GM19238 (cell line): Measurements from ENCODE around the gene MKRN2OS.
"Not testable (repeated sequence)": the region's sequence is repeated elsewhere in the genome, so short reads cannot be mapped to it uniquely, and the experiment has no call there.

Experiments used
- DNase-seq: peaks from one replicate; pipeline ENCODE4 v3.0.0; 2011; ENCODE audit warnings: low spot score; ENCODE audit not compliant: insufficient read length

The MKRN2OS gene

GRCh38 chr3:12562451-12562850, 17.2 kb upstream of the MKRN2OS start:
- no peak for DNase-seq

DNA sequence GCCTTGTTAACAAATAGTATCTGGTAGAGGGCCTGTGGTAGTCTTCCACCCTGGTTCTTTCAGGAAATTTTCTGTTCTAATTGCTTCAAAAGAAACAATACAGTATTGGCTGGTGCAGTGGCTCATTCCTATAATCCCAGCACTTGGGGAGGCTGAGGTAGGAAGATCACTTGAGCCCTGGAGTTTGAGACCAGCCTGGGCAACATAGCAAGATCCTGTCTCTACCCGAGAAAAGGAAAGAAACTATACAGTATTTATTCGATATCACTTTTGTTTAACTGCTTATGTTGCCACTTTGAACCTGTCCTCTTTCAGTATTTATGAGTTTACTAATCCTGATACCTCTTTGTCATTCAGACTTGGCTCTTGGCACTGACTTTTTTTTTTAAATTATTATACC, 16.1 kb upstream of the MKRN2OS start:
- DNase-seq, result no peak

DNA sequence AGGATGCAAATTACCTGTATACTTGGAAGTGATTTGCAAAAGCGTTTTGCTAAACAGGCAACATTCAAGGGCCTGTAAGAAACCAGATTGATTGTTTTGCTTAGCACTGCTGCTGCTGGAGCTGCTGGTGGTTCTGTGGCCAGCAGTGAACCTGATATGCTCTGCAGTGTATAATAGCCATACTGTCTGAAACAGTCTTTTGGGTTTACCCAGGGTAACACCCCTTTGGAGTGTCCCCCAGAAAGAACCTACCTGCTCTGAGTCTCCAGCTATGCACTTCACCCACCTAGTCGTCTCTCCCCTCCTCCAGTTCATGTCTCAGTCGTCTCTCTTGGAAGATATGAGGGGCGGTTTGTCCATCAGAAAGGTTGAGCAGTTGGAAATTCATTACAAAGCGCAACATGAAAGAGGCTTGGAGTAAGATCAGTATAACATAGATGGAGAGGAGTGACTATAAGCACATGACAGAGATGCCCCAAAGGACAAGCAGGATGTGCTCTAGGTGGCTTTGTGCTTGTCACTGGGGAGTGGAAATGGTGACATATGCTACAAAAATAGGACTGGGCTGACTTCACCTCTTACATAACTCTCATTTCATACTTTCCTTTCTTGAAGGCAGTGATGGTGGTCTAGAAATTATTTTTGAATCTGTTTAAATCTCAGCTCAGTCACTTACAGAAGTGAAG, 15.3 kb upstream of the MKRN2OS start:
- no peak for DNase-seq

GRCh38 chr3:12559520-12559919, 14.2 kb upstream of the MKRN2OS start:
- no peak for DNase-seq

DNA sequence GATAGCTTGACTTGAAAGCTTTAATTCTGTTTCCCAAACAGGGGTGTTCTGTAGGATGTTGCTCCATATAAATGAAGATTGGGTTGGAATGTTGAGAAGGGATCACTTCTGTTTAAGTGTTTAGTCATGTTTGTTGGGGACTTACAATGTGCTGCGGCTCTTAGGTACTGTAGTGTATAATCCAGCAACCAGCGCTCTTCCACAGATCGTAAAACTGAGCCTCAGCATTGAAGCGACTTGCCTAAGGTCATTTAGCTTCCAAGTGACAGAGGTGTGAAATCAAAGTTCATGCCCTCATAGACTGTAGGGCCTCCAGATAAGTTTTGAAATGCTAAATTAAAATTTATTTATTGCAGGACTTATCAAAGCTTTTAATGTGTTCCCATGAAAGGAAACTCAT, 13.4 kb upstream of the MKRN2OS start:
- DNase-seq, result no peak

DNA sequence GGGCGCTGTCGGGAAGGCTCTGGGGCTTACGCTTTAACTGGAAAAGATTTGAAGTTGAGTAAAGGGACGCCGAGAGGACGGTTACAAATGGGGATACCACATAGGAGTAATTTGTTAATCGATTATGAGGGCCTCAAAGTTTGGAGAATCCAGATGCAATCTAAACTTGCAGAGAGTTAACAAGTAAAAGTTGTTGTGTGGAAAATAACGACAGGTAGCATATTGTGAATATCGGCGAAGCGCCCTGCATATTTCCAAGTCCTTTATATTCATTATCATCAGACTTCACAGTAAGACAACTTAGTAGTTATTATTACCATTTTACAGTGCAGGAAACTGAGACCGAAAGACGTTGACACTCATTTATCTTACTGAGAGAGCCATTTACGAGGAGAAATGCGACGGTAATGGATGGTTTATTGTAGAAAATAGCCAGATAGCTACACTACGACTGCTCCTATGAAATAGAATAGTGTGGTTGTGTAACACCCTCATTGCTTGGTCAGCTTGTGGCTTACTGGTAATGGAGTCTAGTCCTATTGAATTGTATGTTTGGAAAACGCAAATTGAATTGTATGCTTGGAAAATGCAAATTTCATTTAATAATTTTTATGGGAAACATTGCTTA, 12.3 kb upstream of the MKRN2OS start:
- no peak for DNase-seq

GRCh38 chr3:12556690-12557472, 11.6 kb upstream of the MKRN2OS start, which contains the start of gene MKRN2:
TSS of gene MKRN2 (plus strand) at chr3:12557087. CDS start at chr3:12557151, 64 bp downstream.
- DNase-seq, result peak; percentile 74

GRCh38 chr3:12556314-12556689, 11.0 kb upstream of the MKRN2OS start:
- no peak for DNase-seq

DNA sequence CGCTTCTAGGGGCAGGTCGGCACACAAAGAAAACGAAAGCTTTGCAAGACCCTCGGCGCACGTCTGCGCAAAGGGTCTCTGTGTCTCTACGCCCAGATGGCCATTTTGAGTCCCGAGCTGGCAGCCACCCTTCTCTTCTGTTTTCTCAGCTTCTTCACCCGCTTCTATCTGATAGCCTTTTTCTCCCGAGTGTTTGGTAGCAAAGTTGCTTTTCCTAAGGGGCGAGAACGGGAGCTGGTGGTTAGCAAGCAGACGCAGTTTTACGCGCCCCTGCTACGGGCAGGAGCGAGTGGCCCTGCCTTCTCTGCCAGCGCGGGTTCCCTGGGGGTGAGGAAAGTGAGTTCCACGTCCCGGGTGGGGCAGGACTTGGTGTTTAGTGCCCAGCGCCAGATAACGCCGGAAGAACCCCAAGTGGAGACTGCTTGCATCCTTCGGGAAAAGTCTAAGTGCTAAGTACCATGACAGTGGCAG, 8.7 kb upstream of the MKRN2OS start:
- DNase-seq, result no peak

GRCh38 chr3:12549971-12550760, 4.9 kb upstream of the MKRN2OS start:
- no peak for DNase-seq

- DNase-seq, result no peak
Measured at GRCh38 chr3:12544652-12545472, 437 bp downstream of the MKRN2OS start.

DNA sequence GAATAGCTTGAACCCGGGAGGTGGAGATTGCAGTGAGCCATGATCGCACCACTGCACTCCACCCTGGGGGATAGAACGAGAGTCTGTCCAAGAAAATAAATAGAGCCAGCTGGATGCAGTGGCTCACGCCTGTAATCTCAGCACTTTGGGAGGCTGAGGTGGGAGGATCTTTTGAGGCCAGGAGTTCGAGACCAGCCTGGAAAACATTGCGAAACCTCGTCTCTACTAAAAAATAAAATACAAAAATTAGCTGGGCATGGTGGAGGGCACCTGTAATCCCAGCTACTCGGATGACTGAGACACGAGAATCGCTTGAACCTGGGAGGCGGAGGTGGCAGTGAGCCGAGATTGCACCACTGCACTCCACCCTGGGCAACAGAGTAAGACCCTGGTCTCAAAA, 1.8 kb downstream of the MKRN2OS start:
- not testable (repeated sequence) for DNase-seq

GRCh38 chr3:12541625-12542024, 3.7 kb downstream of the MKRN2OS start:
- no peak for DNase-seq

- no peak for DNase-seq
Measured at GRCh38 chr3:12536423-12536822, 8.9 kb downstream of the MKRN2OS start.

DNA sequence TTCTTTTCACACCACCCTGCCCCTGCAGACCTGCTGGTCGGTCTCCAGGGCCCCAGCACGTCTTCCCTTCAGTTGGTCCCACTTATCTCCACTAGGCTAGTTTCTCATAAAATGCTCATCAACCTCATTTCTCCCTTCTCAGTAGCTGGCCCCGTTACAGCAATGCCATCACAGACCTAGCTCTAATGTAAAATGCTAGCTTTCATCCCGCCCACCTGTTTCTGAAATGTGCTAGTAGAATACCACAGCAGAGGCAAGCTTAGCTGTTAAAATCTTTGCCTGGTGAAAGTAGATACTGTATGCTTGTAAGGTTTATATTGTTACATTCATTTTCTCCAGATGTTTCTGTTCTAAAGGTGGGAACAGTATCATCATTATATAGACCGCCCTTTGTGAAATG, 13.1 kb downstream of the MKRN2OS start:
- no peak for DNase-seq

DNA sequence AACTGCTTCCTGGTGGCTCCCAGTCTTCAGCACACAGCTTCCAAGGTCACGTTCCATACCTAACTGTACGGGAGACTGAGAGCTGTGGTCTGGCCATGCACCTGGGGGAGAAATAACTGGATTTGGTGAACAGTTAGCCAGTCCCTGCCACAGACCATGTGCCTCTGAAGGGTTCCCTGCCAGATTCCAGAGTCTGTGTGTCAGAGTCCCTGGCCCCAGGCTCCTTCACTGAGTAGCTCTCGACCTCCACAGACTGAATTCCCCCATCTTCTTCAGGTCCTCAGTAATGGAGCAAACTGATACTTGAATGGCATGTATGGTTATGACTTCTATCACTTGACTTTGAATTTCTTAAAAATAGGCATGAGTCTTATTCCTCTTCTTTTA, 17.5 kb downstream of the MKRN2OS start:
- DNase-seq, result no peak

DNA sequence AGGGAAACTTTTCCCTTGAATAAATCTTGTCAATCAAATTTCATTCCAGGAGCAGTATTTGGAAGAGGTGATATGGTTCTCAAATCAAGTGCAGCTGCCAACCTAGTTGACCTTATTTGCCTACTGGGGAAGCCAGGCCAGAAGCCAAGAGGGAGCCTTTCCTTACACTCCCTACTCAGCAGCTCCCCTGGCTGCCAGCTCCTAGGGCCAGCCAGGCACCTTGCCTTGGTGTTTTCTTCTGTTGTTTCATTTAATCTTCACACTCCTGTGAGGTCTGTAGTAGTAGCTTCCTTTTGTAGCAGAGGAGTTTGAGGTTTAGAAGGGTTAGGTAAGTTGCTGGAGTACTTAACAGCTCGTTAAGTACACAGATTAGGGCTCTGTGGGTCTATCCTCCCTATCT, 22.6 kb downstream of the MKRN2OS start:
- no peak for DNase-seq

- DNase-seq, result no peak
Measured at GRCh38 chr3:12521010-12521409, 24.3 kb downstream of the MKRN2OS start.

- DNase-seq, result no peak
Measured at GRCh38 chr3:12518261-12519028, 26.9 kb downstream of the MKRN2OS start.

DNA sequence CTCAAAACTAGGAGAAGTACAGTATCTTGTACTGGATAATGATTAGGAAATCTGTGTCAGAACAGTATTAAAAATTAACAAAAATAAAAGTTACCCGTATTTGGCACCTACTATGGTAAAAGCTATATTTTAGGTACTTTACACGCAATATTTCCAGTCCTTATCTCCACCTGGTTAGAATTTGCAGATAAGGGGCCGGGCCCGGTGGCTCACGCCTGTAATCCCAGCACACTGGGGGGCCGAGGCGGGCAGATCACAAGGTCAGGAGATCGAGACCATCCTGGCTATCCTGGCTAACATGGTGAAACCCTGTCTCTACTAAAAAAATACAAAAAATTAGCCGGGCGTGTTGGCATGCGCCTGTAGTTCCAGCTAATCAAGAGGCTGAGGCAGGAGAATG, 28.4 kb downstream of the MKRN2OS start:
- no peak for DNase-seq
